Spleen (tissue), 7 donors: ENCODE measurements around the gene CTDSP2.

Experiments
- CTCF ChIP-seq, 11 experiments: fragments of 200-600 bp in 7 of 11; fragments of 450-650 bp in 4 of 11; sonication (generic) in 4 of 11; IDR thresholded peaks in 8 of 11; conservative IDR thresholded peaks in 3 of 11; 1 replicate in 7 of 11; 2 replicates in 4 of 11; pipeline versions ENCODE4 v1.4.0 to v1.8.0; 2016 to 2021; ENCODE audit warnings: antibody characterized with exemption in 11 of 11, inconsistent platforms in 4 of 11, mild to moderate bottlenecking in 1 of 11
- POLR2A ChIP-seq, 3 donors: fragments of 450-650 bp; IDR thresholded peaks; one replicate each; pipeline ENCODE4 v1.5.1; 2017; ENCODE audit warnings: antibody characterized with exemption in 3 of 3, mild to moderate bottlenecking in 1 of 3
- POLR2AphosphoS5 ChIP-seq, 3 donors: sonication (generic); formaldehyde crosslinking; IDR thresholded peaks; one replicate each; pipeline ENCODE4 v1.5.1; 2017; ENCODE audit warnings: antibody characterized with exemption in 3 of 3
- donor health status: DM: no; HTN: no; CAD: no; lungs with moderate emphysema.
- donor health status: DM: no; HTN: no; CAD: no.
- donor health status: DM: no; HTN: no; CAD: no.

GRCh38 chr12:57875753-57876547 is 29.4 kb upstream of the CTDSP2 start:
- TF ChIP-seq CTCF (IDR thresholded peaks at IDR 0.05 in 8 of 11, conservative IDR thresholded peaks at IDR 0.05 in 3 of 11), result no peak
- TF ChIP-seq POLR2A (IDR thresholded peaks at IDR 0.05), result no peak
- no peak for TF ChIP-seq POLR2AphosphoS5 (IDR thresholded peaks at IDR 0.05)
